Panc1 (cell line): ENCODE results near the gene FSD1L. TPM values are rescaled to one million over a fixed set of nuclear protein-coding genes. Genes with fewer than 3 reads are reported as not detected.

Experiments
- ATAC-seq: fragments of 200-7000 bp; cut with Tn5 transposase; 2 replicates; pipeline ENCODE4 v1.9.1; 2020; ENCODE audit warnings: mild to moderate bottlenecking, moderate library complexity
- BruUV-seq: library from RNA; stranded (reverse); fragments of 400-500 nt; replicated peaks from 2 replicates; lab custom pipeline; 2021; lab: Mats Ljungman, UMichigan
- CTCF ChIA-PET: fragments of 300-600 bp; sonication (Branson Sonifier 250); formaldehyde crosslinking; loops from one replicate; lab custom pipeline; 2022; ENCODE audit warnings: antibody characterized with exemption; lab: Charles Lee
- POLR2A ChIA-PET: fragments of 300-600 bp; sonication (Branson Sonifier 250); formaldehyde crosslinking; loops from one replicate; lab custom pipeline; 2022; ENCODE audit warnings: antibody characterized with exemption; lab: Charles Lee
- DNase-seq: peaks from one replicate; pipeline ENCODE4 v3.0.0-alpha.2; 2010; ENCODE audit warnings: low read depth, low spot score
- H3K27ac ChIP-seq: 2 replicates; pipeline ENCODE4 v1.5.1; 2011; ENCODE audit warnings: mild to moderate bottlenecking, low read length, inconsistent platforms
- H3K27me3 ChIP-seq: fragments of 200-500 bp; sonication (Bioruptor generic); 2 replicates; pipeline ENCODE4 v1.6.0; 2014; ENCODE audit warnings: low read length, inconsistent platforms; ENCODE audit not compliant: control insufficient read depth, insufficient read depth
- H3K36me3 ChIP-seq: fragments of 200-500 bp; sonication (Bioruptor generic); 2 replicates; pipeline ENCODE4 v1.5.1; 2014; ENCODE audit warnings: inconsistent platforms, mild to moderate bottlenecking, low read length, moderate library complexity; ENCODE audit not compliant: control insufficient read depth, insufficient read depth
- H3K4me1 ChIP-seq: 2 replicates; pipeline ENCODE4 v1.5.1; 2011; ENCODE audit warnings: inconsistent platforms, mild to moderate bottlenecking, low read length, moderate library complexity; ENCODE audit not compliant: control insufficient read depth, insufficient read depth
- H3K4me3 ChIP-seq, 2 experiments: 2 replicates each; pipeline ENCODE4 v1.5.1; 2011 to 2012; ENCODE audit warnings: low read depth in 2 of 2, low read length in 2 of 2, mild to moderate bottlenecking in 2 of 2, inconsistent platforms in 1 of 2, moderate library complexity in 1 of 2
- H3K9me3 ChIP-seq: fragments of 200-500 bp; sonication (Bioruptor generic); 2 replicates; pipeline ENCODE4 v1.5.1; 2014; ENCODE audit warnings: low read depth, mild to moderate bottlenecking, inconsistent platforms, low read length, moderate library complexity; ENCODE audit not compliant: control insufficient read depth, insufficient read depth
- POLR2AphosphoS5 ChIP-seq: IDR thresholded peaks from 2 replicates; pipeline ENCODE4 v1.6.1; 2012; ENCODE audit warnings: mild to moderate bottlenecking, low read depth, low read length, moderate library complexity
- SIN3A ChIP-seq: IDR thresholded peaks from 2 replicates; pipeline ENCODE4 v1.6.1; 2012; ENCODE audit warnings: low read depth, mild to moderate bottlenecking, low read length, moderate library complexity, borderline replicate concordance; ENCODE audit not compliant: insufficient read depth
- TCF7L2 ChIP-seq: IDR thresholded peaks from 2 replicates; pipeline ENCODE4 v1.6.1; 2011; ENCODE audit warnings: mild to moderate bottlenecking, low read depth, low read length, inconsistent platforms
- in situ Hi-C: cut with HindIII; loops from 2 replicates; pipeline ENCODE4 v1.10.0; 2016; ENCODE audit warnings: low sequenced_read_pairs, low pct_unique_long_range_greater_than_20kb
- intact Hi-C: fragments of 100-400 bp; cut with micrococcal nuclease; formaldehyde crosslinking; loops from one replicate; pipeline ENCODE4 v1.10.0; 2022; ENCODE audit not compliant: unreplicated experiment
- total RNA-seq: library from RNA; stranded (reverse); gene quantifications from one replicate; pipeline ENCODE4 v1.2.1, GENCODE V29; 2021; ENCODE audit not compliant: unreplicated experiment
- TF ChIP-seq, protein P1 (sequence below): fragments of 450-650 bp; IDR thresholded peaks from 2 replicates; pipeline ENCODE4 v1.5.1; 2017; ENCODE audit warnings: mild to moderate bottlenecking
- TF ChIP-seq, protein P2 (sequence below), 2 experiments: IDR thresholded peaks; 2 replicates each; pipeline ENCODE4 v1.6.1; 2011 to 2012; ENCODE audit warnings: low read depth in 2 of 2, control low read depth in 1 of 2, low read length in 1 of 2, mild to moderate bottlenecking in 1 of 2, moderate library complexity in 1 of 2; ENCODE audit not compliant: insufficient read depth in 1 of 2

The FSD1L gene
- total RNA-seq, 1 experiment from 2014 or later, result 5.1 TPM

DNA sequence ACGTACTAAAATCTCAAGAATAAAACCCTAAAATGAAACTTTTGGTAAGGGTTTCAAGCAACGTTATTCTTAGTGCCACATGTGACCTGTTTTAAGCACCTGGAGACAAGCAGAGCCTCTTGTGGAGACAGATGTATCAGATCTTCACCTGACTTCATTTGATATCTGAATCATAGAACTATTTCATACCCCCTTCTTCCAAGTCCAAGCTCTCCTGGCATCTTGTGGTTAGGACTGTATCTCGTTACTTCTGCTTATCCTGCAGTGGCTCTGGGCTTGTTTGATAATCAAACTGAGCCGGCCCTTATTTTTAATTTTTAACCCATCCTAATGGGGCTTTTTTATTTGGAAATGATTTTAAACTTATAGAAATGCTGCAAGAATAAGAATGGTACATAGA lies 11.1 kb upstream of the FSD1L start:
- DNase-seq (no peak), ATAC-seq (no peak)
- Histone ChIP-seq H3K36me3 (no peaks in the 10 kb centered on the region), H3K27me3 (no peaks in the 10 kb centered on the region), H3K9me3 (no peaks in the 10 kb centered on the region), H3K4me1 (no peaks in the 10 kb centered on the region), H3K4me3 (no peak overlapping the region), H3K27ac (no peak overlapping the region)
- TF ChIP-seq, protein P1, sequence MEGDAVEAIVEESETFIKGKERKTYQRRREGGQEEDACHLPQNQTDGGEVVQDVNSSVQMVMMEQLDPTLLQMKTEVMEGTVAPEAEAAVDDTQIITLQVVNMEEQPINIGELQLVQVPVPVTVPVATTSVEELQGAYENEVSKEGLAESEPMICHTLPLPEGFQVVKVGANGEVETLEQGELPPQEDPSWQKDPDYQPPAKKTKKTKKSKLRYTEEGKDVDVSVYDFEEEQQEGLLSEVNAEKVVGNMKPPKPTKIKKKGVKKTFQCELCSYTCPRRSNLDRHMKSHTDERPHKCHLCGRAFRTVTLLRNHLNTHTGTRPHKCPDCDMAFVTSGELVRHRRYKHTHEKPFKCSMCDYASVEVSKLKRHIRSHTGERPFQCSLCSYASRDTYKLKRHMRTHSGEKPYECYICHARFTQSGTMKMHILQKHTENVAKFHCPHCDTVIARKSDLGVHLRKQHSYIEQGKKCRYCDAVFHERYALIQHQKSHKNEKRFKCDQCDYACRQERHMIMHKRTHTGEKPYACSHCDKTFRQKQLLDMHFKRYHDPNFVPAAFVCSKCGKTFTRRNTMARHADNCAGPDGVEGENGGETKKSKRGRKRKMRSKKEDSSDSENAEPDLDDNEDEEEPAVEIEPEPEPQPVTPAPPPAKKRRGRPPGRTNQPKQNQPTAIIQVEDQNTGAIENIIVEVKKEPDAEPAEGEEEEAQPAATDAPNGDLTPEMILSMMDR, result no peak
- TF ChIP-seq, protein P2, sequence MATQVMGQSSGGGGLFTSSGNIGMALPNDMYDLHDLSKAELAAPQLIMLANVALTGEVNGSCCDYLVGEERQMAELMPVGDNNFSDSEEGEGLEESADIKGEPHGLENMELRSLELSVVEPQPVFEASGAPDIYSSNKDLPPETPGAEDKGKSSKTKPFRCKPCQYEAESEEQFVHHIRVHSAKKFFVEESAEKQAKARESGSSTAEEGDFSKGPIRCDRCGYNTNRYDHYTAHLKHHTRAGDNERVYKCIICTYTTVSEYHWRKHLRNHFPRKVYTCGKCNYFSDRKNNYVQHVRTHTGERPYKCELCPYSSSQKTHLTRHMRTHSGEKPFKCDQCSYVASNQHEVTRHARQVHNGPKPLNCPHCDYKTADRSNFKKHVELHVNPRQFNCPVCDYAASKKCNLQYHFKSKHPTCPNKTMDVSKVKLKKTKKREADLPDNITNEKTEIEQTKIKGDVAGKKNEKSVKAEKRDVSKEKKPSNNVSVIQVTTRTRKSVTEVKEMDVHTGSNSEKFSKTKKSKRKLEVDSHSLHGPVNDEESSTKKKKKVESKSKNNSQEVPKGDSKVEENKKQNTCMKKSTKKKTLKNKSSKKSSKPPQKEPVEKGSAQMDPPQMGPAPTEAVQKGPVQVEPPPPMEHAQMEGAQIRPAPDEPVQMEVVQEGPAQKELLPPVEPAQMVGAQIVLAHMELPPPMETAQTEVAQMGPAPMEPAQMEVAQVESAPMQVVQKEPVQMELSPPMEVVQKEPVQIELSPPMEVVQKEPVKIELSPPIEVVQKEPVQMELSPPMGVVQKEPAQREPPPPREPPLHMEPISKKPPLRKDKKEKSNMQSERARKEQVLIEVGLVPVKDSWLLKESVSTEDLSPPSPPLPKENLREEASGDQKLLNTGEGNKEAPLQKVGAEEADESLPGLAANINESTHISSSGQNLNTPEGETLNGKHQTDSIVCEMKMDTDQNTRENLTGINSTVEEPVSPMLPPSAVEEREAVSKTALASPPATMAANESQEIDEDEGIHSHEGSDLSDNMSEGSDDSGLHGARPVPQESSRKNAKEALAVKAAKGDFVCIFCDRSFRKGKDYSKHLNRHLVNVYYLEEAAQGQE (IDR thresholded peaks at IDR 0.05; ENCODE audit: insufficient read depth in 1 of 2, low read depth in 2 of 2, low read length in 1 of 2), result no peak
- POLR2A ChIA-PET, result no interaction called here
- CTCF ChIA-PET, result no interaction called here
- no TSS peak for BruUV-seq
- in situ Hi-C loops, result no loop called here
- intact Hi-C loops, result no loop called here

DNA sequence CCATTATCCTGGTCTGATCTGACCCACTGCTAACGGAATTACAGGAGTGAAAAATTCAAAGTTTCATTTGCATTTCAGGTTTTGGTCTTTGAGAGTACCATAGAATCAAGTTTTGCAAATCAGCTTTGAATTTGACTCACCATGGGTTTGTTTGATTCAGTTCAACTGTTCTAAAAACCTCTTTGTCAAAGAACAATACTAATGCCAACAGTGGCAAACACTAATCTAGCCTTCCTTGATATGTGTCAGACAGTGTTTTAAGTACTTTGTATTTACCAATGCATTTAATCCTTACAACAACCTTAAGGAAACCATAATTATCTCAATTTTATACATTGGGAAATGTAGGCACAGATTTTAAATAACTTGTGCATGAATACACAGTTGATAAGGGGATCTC lies 10.1 kb upstream of the FSD1L start:
- BruUV-seq, result no TSS peak
- Histone ChIP-seq H3K27me3 (no peaks in the 10 kb centered on the region), H3K27ac (no peak overlapping the region), H3K9me3 (no peaks in the 10 kb centered on the region), H3K4me3 (no peak overlapping the region), H3K36me3 (no peaks in the 10 kb centered on the region), H3K4me1 (no peaks in the 10 kb centered on the region)
- CTCF ChIA-PET, result no interaction called here
- ATAC-seq (no peak), DNase-seq (no peak)
- TF ChIP-seq SIN3A (no peak), POLR2AphosphoS5 (no peak), TCF7L2 (no peak)
- TF ChIP-seq, protein P1, result no peak
- TF ChIP-seq, protein P2 (IDR thresholded peaks at IDR 0.05; ENCODE audit: insufficient read depth in 1 of 2, low read depth in 2 of 2, low read length in 1 of 2), result no peak
- intact Hi-C loops, result no loop called here
- POLR2A ChIA-PET, result no interaction called here
- in situ Hi-C loops, result no loop called here
